HepG2 (cell line): ENCODE data around the gene NR3C2. TPM values are rescaled to one million over a fixed set of nuclear protein-coding genes. Genes with fewer than 3 reads are reported as not detected.

ENCODE experiments used
- ATAC-seq: fragments of 200-7000 bp; cut with Tn5 transposase; 3 replicates; pipeline ENCODE4 v1.9.1; 2020; ENCODE audit warnings: mild to moderate bottlenecking, moderate library complexity
- BruUV-seq: library from RNA; stranded (reverse); fragments of 400-500 nt; replicated peaks from 2 replicates; lab custom pipeline; 2021; lab: Mats Ljungman, UMichigan
- CTCF ChIA-PET: fragments of 300-600 bp; formaldehyde crosslinking; extraction: SDS; loops from one replicate; lab custom pipeline; 2021; ENCODE audit warnings: low total read pairs, inconsistent platforms, low intra/inter-chr PET ratio; lab: Yijun Ruan, JAX
- POLR2A ChIA-PET: fragments of 350-600 bp; sonication (Branson Sonifier 250); formaldehyde crosslinking; loops from one replicate; lab custom pipeline; 2020; ENCODE audit warnings: antibody characterized with exemption, inconsistent platforms; lab: Yijun Ruan, JAX
- DNase-seq: peaks from one replicate; pipeline ENCODE4 v3.0.0-alpha.2; 2015; ENCODE audit warnings: low spot score
- FAIRE-seq: peaks from 3 replicates; lab custom pipeline; 2011; peaks lifted over from hg19 to GRCh38; lab: Jason Lieb, UNC
- H2AFZ ChIP-seq: one replicate; pipeline ENCODE4 v1.6.1; 2011; ENCODE audit warnings: low read length, inconsistent platforms
- H3K27ac ChIP-seq: fragments of 300-600 bp; 3 replicates; pipeline ENCODE4 v1.8.0; 2011; ENCODE audit warnings: mixed run types, mild to moderate bottlenecking, mixed read lengths, low read length, inconsistent platforms; ENCODE audit not compliant: insufficient read depth; ENCODE audit errors: extremely low read length
- H3K27me3 ChIP-seq, 2 experiments: fragments of 200-600 bp in 1 of 2; 2 replicates in 1 of 2; 3 replicates in 1 of 2; pipeline versions ENCODE4 v1.6.0 to v1.8.0; 2011; ENCODE audit warnings: low read length in 2 of 2, mild to moderate bottlenecking in 2 of 2, moderate library complexity in 2 of 2, inconsistent platforms in 1 of 2; ENCODE audit not compliant: insufficient read depth in 2 of 2, control insufficient read depth in 1 of 2
- H3K36me3 ChIP-seq, 2 experiments: fragments of 200-600 bp in 1 of 2; replicated peaks in 1 of 2; 2 replicates in 1 of 2; 3 replicates in 1 of 2; pipeline versions ENCODE4 v1.5.1 to v1.8.0; 2011; ENCODE audit warnings: low read length in 2 of 2, inconsistent platforms in 1 of 2; ENCODE audit not compliant: insufficient read depth in 2 of 2, control insufficient read depth in 1 of 2
- H3K4me1 ChIP-seq: 2 replicates; pipeline ENCODE4 v1.5.1; 2012; ENCODE audit warnings: low read length, inconsistent platforms; ENCODE audit not compliant: insufficient read depth
- H3K4me2 ChIP-seq: 2 replicates; pipeline ENCODE4 v1.6.0; 2011; ENCODE audit warnings: low read depth, low read length, inconsistent platforms
- H3K4me3 ChIP-seq, 3 experiments: fragments of 200-600 bp in 1 of 3; sonication (generic), shearing (Covaris generic) in 1 of 3; replicated peaks in 1 of 3; 2 replicates each; pipeline ENCODE4 v1.5.1; 2011 to 2016; ENCODE audit warnings: low read length in 3 of 3, inconsistent platforms in 2 of 3, low read depth in 2 of 3, mild to moderate bottlenecking in 2 of 3, control low read depth in 1 of 3, mixed read lengths in 1 of 3; ENCODE audit not compliant: insufficient read depth in 1 of 3
- H3K79me2 ChIP-seq: one replicate; pipeline ENCODE4 v1.6.1; 2011; ENCODE audit warnings: low read length, inconsistent platforms; ENCODE audit not compliant: insufficient read depth
- H3K9ac ChIP-seq: 2 replicates; pipeline ENCODE4 v1.6.0; 2011; ENCODE audit warnings: mild to moderate bottlenecking, low read depth, low read length, inconsistent platforms; ENCODE audit not compliant: insufficient read depth
- H3K9me3 ChIP-seq: 2 replicates; pipeline ENCODE4 v1.5.1; 2012; ENCODE audit warnings: mild to moderate bottlenecking, low read length
- H4K20me1 ChIP-seq: 2 replicates; pipeline ENCODE4 v1.6.0; 2011; ENCODE audit warnings: inconsistent platforms, mild to moderate bottlenecking, low read length, moderate library complexity; ENCODE audit not compliant: insufficient read depth
- CEBPB ChIP-seq: IDR thresholded peaks from 2 replicates; pipeline ENCODE4 v1.6.1; 2011; ENCODE audit warnings: low read depth, low read length, improper control_type of control experiment, borderline replicate concordance
- CENPX ChIP-seq: sonication (generic); formaldehyde crosslinking; IDR thresholded peaks from 2 replicates; pipeline ENCODE4 v1.9.0; 2021; ENCODE audit warnings: mild to moderate bottlenecking, missing genetic modification reagents, moderate library complexity
- FIP1L1 ChIP-seq: fragments of 200-400 bp; formaldehyde crosslinking; IDR thresholded peaks from 2 replicates; pipeline ENCODE4 v1.6.1; 2018; ENCODE audit warnings: low read depth, mild to moderate bottlenecking, low read length, moderate library complexity, borderline replicate concordance; ENCODE audit not compliant: insufficient read depth
- MAFF ChIP-seq: IDR thresholded peaks from 2 replicates; pipeline ENCODE4 v1.6.1; 2011; ENCODE audit warnings: low read depth, low read length, improper control_type of control experiment
- MAFK ChIP-seq, 2 experiments: IDR thresholded peaks in 1 of 2; conservative IDR thresholded peaks in 1 of 2; 2 replicates each; pipeline ENCODE4 v1.6.1; 2011; ENCODE audit warnings: improper control_type of control experiment in 2 of 2, low read length in 2 of 2
- SP2 ChIP-seq: sonication (generic); formaldehyde crosslinking; IDR thresholded peaks from 2 replicates; pipeline ENCODE4 v1.5.1; 2020; ENCODE audit warnings: mild to moderate bottlenecking, missing genetic modification reagents
- ZFP1 ChIP-seq: IDR thresholded peaks from 2 replicates; pipeline ENCODE4 v1.6.1; 2016
- ZFYVE20 ChIP-seq: sonication (generic); formaldehyde crosslinking; IDR thresholded peaks from 2 replicates; pipeline ENCODE4 v1.8.0; 2023; ENCODE audit warnings: low read depth, mild to moderate bottlenecking, moderate library complexity, missing genetic modification reagents, borderline replicate concordance
- ZNF17 ChIP-seq: sonication (generic); formaldehyde crosslinking; IDR thresholded peaks from 2 replicates; pipeline ENCODE4 v1.5.0; 2020; ENCODE audit warnings: mild to moderate bottlenecking, missing genetic modification reagents
- ZNF335 ChIP-seq: sonication (generic); formaldehyde crosslinking; IDR thresholded peaks from 2 replicates; pipeline ENCODE4 v1.4.0; 2020; ENCODE audit warnings: missing genetic modification reagents
- ZNF362 ChIP-seq: sonication (generic); formaldehyde crosslinking; IDR thresholded peaks from 2 replicates; pipeline ENCODE4 v1.4.0; 2020; ENCODE audit warnings: missing genetic modification reagents, mild to moderate bottlenecking, borderline replicate concordance
- ZNF816 ChIP-seq: sonication (generic); formaldehyde crosslinking; IDR thresholded peaks from 2 replicates; pipeline ENCODE4 v1.8.0; 2022; ENCODE audit warnings: missing genetic modification reagents, mild to moderate bottlenecking, borderline replicate concordance
- WGBS: methylation state at CpG from one replicate; pipeline ENCODE4 v1.1.6; 2017; ENCODE audit warnings: low lambda C conversion rate; 5-methylcytosine and 5-hydroxymethylcytosine counted together
- in situ Hi-C: cut with HindIII; loops from 2 replicates; pipeline ENCODE4 v1.10.0; 2017; ENCODE audit warnings: low pct_unique_long_range_greater_than_20kb; ENCODE audit not compliant: extremely low pct_ligation_motif_present
- intact Hi-C: fragments of 100-400 bp; cut with micrococcal nuclease; formaldehyde crosslinking; loops from one replicate; pipeline ENCODE4 v1.10.0; 2022; ENCODE audit not compliant: unreplicated experiment
- polyA plus RNA-seq, 8 experiments: library from polyadenylated mRNA; depleted of rRNA in 3 of 8; stranded (reverse) in 7 of 8; unstranded in 1 of 8; fragments of >200 nt; fragmentation: Illumina TruSeq in 4 of 8; extraction: Trizol in 4 of 8; gene quantifications; 2 replicates each; pipeline versions ENCODE4 v1.2.1 to v1.2.3, GENCODE V29; 2011 to 2016; ENCODE audit warnings: low read depth in 4 of 8, missing spikeins in 1 of 8, mixed read lengths in 1 of 8; ENCODE audit not compliant: insufficient read depth in 1 of 8
- total RNA-seq, 5 experiments: library from RNA; depleted of rRNA; stranded (reverse); fragments of >200 nt; fragmentation: Illumina TruSeq; extraction: Trizol; gene quantifications; 2 replicates each; pipeline ENCODE4 v1.2.3, GENCODE V29; 2016; ENCODE audit warnings: low read depth in 1 of 5

The NR3C2 gene
- total and polyA plus RNA-seq, 2 of the 13 experiments (the other 11 are each of a cell fraction or from before 2014, with no cell fraction given), result 0.26 to 0.46 TPM

GRCh38 chr4:148071009-148071408 is 371.2 kb downstream of the NR3C2 start (continued):
- no peak for TF ChIP-seq ZNF17
- no peak for TF ChIP-seq ZNF816 (CRISPR knock-in tag)
- TF ChIP-seq ZFYVE20 (CRISPR knock-in tag), result no peak

GRCh38 chr4:148069895-148070178 is 372.4 kb downstream of the NR3C2 start:
- no peak for ATAC-seq
- no peaks in the 10 kb centered on the region for H4K20me1 ChIP-seq
- DNase-seq, result no peak
- H3K79me2 ChIP-seq, result no peaks in the 10 kb centered on the region
- TF ChIP-seq ZNF335 (CRISPR knock-in tag), result no peak
- TF ChIP-seq MAFF, result peak; percentile 35; the same call in 1 of the 2 replicates
- TF ChIP-seq MAFK (conservative IDR thresholded peaks at IDR 0.05 in 1 of 2, IDR thresholded peaks at IDR 0.05 in 1 of 2; ENCODE audit: low read length in 2 of 2), result peak; percentile 18 to 25; a peak in 1 of 4 replicates
- no peak overlapping the region for H3K27ac ChIP-seq
- no peak overlapping the region for H3K4me3 ChIP-seq
- ChIA-PET POLR2A (no interaction called here), CTCF (no interaction called here)
- no peaks in the 10 kb centered on the region for H3K36me3 ChIP-seq
- no peak for FAIRE-seq
- peaks cover 21% of the 10 kb centered on the region for H3K9me3 ChIP-seq
- 48% methylated on average over 3 of the region's 3 CpGs for WGBS
- H3K4me2 ChIP-seq, result no peak overlapping the region
- no peaks in the 10 kb centered on the region for H3K4me1 ChIP-seq
- no peak overlapping the region for H3K9ac ChIP-seq
- in situ Hi-C loops, result no loop called here
- no peaks in the 10 kb centered on the region for H3K27me3 ChIP-seq
- intact Hi-C loops, result no loop called here
- no peak overlapping the region for H2AFZ ChIP-seq
- BruUV-seq, result no TSS peak

- intact Hi-C loops (no loop called here), in situ Hi-C loops (no loop called here)
- FAIRE-seq, result no peak
- BruUV-seq, result no TSS peak
- Histone ChIP-seq H3K27ac (no peak overlapping the region), H4K20me1 (no peaks in the 10 kb centered on the region), H2AFZ (no peak overlapping the region), H3K9ac (no peak overlapping the region), H3K4me2 (no peak overlapping the region), H3K4me1 (no peaks in the 10 kb centered on the region), H3K9me3 (peaks cover 16% of the 10 kb centered on the region), H3K27me3 (no peaks in the 10 kb centered on the region), H3K4me3 (no peak overlapping the region), H3K79me2 (no peaks in the 10 kb centered on the region), H3K36me3 (no peaks in the 10 kb centered on the region)
- 59% methylated on average over 8 of the region's 11 CpGs for WGBS
- POLR2A ChIA-PET, result no interaction called here
- no peak for ATAC-seq
- DNase-seq, result no peak
- CTCF ChIA-PET, result no interaction called here
- TF ChIP-seq ZFP1 (CRISPR knock-in tag) (no peak), SP2 (CRISPR knock-in tag) (no peak), CENPX (no peak), FIP1L1 (no peak), ZNF362 (no peak), CEBPB (0 out of 2 replicates have a peak, but pooled peaks have one; percentile 7)
Measured at GRCh38 chr4:148069086-148069894, 372.9 kb downstream of the NR3C2 start.
